SHP77 (cell line): ENCODE data around the gene USP30.

Source experiments
- DNase-seq, 2 experiments: peaks; one replicate each; lab custom pipeline; 2025; lab: John Stamatoyannopoulos, UW

Gene USP30

GRCh38 chr12:109097435-109098182 is 45.2 kb downstream of the USP30 start, which contains the start of gene UNG:
UNG (plus strand) TSS chr12:109097597; CDS start chr12:109097680, 83 bp downstream.
- DNase-seq, result peak; percentile 90 to 94

- no peak for DNase-seq
Observed at GRCh38 chr12:109098183-109098604, 45.8 kb downstream of the USP30 start.

- no peak for DNase-seq
Observed at GRCh38 chr12:109098651-109099050, 46.3 kb downstream of the USP30 start.

- DNase-seq, result no peak
Observed at GRCh38 chr12:109099431-109100020, 47.1 kb downstream of the USP30 start.

GRCh38 chr12:109100741-109101140 is 48.4 kb downstream of the USP30 start:
- no peak for DNase-seq

- DNase-seq, result no peak
Observed at GRCh38 chr12:109102491-109102890, 50.1 kb downstream of the USP30 start.

GRCh38 chr12:109105176-109105575 is 52.8 kb downstream of the USP30 start:
- DNase-seq, result no peak

GRCh38 chr12:109109746-109110350 is 57.5 kb downstream of the USP30 start:
- no peak for DNase-seq

- peak; percentile 76 to 90 for DNase-seq
Observed at GRCh38 chr12:109110988-109111495, 58.7 kb downstream of the USP30 start.

- DNase-seq, result no peak
Observed at GRCh38 chr12:109112720-109113465, 60.5 kb downstream of the USP30 start.

GRCh38 chr12:109113661-109114321 is 61.4 kb downstream of the USP30 start:
- no peak for DNase-seq

GRCh38 chr12:109114644-109115043 is 62.3 kb downstream of the USP30 start:
- no peak for DNase-seq

GRCh38 chr12:109115404-109115757 is 63.0 kb downstream of the USP30 start:
- DNase-seq, result no peak

GRCh38 chr12:109115758-109116610 is 63.6 kb downstream of the USP30 start, which contains the start of gene ACACB:
ACACB (plus strand) TSS chr12:109116587; CDS start chr12:109139406, 22,819 bp downstream.
- no peak for DNase-seq

GRCh38 chr12:109116611-109116949 is 64.2 kb downstream of the USP30 start:
- no peak for DNase-seq

GRCh38 chr12:109120095-109120494 is 67.7 kb downstream of the USP30 start:
- DNase-seq, result no peak

GRCh38 chr12:109120557-109120956 is 68.2 kb downstream of the USP30 start:
- DNase-seq, result no peak

- DNase-seq, result no peak
Observed at GRCh38 chr12:109121346-109121880, 69.0 kb downstream of the USP30 start.

- no peak for DNase-seq
Observed at GRCh38 chr12:109124878-109125648, 72.7 kb downstream of the USP30 start.

- no peak for DNase-seq
Observed at GRCh38 chr12:109125791-109126190, 73.4 kb downstream of the USP30 start.
